CD4-positive, alpha-beta T cell treated with Interferon alpha-2 for 1 hour (primary cell): ENCODE data around the gene YEATS2.
"Not testable (repeated sequence)": the region's sequence is repeated elsewhere in the genome, so short reads cannot be mapped to it uniquely, and the experiment has no call there.

Source experiments
- DNase-seq, 2 donors: peaks; one replicate each; pipeline ENCODE4 v3.0.0-alpha.2; 2020 to 2022

Gene YEATS2

GRCh38 chr3:183697610-183698317 is at the start of gene YEATS2:
YEATS2 (plus strand) TSS chr3:183697797; CDS start chr3:183715163, 17,366 bp downstream.
- DNase-seq, result peak; percentile 64 to 83

DNA sequence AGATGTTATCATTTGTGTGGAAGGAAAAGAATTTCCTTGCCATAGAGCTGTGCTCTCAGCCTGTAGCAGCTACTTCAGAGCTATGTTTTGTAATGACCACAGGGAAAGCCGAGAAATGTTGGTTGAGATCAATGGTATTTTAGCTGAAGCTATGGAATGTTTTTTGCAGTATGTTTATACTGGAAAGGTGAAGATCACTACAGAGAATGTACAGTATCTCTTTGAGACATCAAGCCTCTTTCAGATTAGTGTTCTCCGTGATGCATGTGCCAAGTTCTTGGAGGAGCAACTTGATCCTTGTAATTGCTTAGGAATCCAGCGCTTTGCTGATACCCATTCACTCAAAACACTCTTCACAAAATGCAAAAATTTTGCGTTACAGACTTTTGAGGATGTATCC is 47.0 kb upstream of the YEATS2 start:
- DNase-seq, result no peak

DNA sequence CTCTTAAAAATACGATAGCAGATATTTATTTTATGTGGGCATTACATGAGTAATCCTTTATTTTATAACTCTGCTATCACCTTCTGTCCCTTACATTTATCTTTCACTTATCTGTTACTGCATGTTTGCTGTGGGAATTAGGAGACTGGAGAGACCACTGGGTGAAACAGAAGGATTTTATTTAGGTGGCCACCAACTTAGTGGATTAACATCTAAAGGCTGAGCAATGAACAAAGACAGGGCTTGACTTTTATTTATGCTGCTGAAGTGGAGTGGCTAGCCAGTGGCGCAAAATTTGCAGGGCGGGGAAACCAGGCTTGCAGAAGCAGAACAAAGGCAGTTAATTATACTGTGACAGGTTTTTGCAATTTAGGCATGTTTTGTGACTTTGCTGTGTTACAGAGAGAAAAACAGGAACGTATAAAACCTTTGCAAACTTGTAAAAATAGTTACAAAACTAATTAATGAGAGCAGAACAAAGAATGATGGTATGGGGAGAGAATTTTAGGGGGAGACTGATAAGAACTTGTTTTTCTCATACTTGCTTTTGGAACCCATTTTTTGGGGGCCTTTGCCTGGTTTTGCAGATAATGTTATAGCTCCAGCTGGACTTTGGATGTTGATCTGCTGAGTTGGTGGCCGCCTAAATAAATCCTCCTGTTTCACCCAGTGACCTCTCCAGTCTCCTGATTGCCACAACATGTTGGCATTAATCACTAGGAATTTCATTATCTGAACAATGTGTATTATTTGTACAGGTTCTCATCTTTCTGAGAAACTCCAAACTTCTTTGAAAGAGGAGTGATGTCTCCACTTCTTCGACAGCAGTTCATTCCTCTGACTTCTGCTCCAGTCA is 44.2 kb upstream of the YEATS2 start:
- DNase-seq, result peak in 1 of 2 donors; percentile 24

DNA sequence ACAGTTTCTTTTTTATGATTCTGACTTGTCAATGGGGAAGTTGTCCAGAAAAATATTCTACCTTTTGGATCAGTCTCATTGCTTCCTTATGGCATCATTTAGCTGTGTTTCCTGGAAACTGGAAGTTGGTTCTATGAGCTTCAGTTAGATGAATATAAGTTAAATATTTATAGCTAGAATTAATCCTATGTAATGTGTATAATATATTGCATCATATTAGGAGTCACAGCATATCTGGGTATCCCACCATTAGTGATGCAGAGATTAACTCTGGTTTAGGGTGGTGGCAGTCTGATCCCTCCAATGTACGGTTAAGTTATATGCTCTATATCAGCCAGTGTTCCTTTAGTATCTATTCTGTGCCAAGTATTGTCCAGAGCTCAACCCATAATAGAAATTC is 42.9 kb upstream of the YEATS2 start:
- no peak for DNase-seq

DNA sequence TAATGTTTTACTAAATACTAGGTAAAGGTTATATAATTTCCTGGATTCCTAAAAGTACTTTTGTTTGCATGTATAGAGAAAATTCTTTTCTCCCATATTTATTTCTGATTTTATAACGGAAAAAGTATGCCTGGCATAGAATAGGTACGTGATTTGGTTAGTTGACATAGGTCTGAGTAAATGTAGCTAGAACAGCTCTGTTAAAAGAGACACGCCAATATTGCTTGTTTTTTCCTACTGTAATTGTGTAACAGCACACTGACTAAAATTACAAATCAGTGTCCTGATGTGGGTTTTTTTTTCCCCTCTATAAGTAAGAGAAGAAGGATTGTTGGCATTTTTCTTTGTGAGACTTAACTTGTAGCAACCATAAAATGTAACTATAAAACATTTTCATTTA is 35.5 kb upstream of the YEATS2 start:
- DNase-seq, result no peak

- no peak for DNase-seq
Measured at GRCh38 chr3:183664913-183665381, 32.6 kb upstream of the YEATS2 start.

DNA sequence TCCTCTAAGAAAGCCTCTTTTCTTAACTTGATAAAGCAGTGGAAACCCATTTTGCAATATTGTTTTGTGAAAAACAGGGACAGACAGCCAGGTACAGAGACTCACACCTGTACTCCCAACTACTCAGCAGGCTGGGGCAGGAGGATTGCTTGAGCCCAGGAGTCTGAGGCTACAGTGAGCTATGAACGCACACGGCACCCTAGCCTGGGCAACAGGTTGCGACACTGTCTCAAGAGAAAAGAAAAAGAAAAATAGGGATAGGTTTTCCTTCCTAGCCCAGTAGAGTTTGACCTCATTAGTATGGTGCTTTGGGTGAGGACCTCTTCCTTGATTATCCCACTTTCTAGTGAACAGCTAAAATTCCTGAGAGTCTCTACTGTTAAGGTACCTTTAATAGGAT is 17.5 kb upstream of the YEATS2 start:
- no peak for DNase-seq

DNA sequence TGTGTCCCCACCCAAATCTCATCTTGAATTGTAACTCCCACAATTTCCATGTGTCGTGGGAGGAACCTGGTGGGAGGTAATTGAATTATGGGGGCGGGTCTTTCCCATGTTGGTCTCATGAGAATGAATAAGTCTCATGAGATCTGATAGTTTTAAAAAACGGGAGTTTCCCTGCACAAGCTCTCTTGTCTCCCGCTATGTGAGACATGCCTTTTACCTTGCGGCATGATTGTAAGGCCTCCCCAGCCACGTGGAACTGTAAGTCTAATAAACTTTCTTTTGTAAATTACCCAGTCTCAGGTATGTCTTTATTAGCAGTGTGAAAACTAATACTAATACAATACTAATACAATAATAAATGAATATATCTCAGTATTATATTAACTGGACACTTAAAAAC is 9.9 kb upstream of the YEATS2 start:
- DNase-seq, result no peak

DNA sequence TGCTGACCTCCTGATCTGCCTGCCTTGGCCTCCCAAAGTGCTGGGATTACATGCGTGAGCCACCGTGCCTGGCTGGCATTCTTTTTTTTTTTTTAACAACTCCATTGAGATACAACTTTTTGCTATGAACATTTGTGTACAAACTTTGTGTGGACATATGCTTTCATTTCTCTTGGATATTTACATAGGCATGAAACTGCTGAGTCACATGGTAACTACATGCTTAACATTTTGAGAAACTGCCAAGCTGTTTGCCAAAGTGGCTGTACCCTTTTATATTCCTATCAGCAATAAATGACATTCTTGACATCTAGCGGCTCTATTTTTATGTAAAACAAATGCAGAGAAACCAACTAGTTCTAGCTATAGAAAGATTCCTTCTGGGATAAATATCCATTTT is 8.7 kb upstream of the YEATS2 start:
- DNase-seq, result no peak

DNA sequence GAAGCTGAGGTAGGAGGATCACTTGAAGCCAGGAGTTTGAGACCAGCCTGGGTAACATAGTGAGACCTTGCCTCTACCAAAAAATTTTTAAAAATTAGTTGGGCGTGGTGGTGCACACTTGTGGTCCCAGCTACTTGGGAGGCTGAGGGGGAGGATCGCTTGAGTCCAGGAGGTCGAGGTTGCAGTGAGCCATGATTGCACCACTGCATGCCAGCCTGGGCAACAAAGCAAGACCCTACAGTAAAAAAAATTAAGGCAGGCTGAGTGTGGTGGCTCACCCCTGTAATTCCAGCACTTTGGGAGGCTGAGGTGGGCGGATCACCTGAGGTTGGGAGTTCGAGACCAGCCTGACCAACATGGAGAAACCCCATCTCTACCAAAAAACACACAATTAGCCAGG is 8.0 kb upstream of the YEATS2 start:
- DNase-seq, result not testable (repeated sequence)

GRCh38 chr3:183690402-183690995 is 7.1 kb upstream of the YEATS2 start:
- no peak for DNase-seq

- DNase-seq, result no peak
Measured at GRCh38 chr3:183692436-183692835, 5.2 kb upstream of the YEATS2 start.

DNA sequence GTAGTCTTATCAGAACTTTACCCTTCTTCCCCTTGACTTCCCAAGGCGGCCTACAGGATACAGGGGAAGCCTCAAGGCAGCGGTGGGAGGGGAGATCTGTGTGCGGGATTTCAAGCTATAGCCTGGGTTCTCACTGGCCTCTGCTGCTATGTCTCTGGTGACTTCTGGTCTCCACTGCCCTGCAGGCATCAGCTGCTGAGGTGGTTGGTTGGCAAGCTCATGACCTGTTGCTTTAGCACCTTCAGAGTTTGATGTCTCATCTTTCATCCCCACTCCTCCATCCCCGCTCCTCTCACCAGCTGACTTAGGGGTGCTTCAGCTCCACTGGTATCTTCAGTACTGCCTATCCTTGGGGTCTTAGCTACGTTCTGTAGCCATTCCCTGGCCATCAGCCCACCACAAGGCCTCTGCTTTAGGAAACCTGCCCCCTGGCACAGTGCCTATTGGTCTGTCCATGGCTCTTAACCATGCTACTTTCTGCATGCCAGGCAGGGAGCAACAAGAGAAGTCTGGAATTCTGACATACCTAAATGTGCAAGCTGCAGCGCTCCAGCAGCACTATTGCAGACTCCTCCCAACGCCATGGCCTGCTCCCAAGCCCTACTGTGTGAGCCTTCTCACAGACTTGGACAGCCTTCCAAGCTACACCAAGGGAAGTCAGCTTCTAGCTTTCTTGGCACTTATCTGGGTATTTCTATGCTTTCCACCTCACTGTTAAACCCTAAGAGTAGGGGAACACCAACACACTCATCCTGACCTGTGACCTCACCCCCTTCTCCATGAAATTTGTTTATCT is 1.8 kb upstream of the YEATS2 start:
- DNase-seq, result no peak

- no peak for DNase-seq
Measured at GRCh38 chr3:183697123-183697609, 431 bp upstream of the YEATS2 start.

GRCh38 chr3:183698318-183698751 is 738 bp downstream of the YEATS2 start:
- DNase-seq, result peak; percentile 32 to 63

DNA sequence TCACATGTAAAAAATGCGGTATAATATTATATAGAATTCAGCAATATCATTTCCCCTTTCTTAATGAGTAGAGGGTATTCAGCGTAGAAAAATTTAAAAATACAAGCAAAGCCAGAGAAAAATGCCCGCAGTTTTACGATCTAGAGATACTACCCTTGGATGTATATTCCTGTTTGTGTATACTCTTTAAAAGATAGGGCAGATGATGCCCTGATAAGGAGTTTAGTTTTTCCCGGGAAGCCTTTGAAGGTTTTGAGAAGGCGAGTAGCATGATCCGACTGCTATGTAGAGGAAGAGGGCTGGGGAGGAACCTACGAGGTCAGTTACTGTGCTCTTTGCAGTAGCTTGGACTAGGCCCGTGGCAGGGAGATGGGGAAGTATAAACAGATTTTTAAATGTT is 1.2 kb downstream of the YEATS2 start:
- peak; percentile 10 to 26 for DNase-seq

DNA sequence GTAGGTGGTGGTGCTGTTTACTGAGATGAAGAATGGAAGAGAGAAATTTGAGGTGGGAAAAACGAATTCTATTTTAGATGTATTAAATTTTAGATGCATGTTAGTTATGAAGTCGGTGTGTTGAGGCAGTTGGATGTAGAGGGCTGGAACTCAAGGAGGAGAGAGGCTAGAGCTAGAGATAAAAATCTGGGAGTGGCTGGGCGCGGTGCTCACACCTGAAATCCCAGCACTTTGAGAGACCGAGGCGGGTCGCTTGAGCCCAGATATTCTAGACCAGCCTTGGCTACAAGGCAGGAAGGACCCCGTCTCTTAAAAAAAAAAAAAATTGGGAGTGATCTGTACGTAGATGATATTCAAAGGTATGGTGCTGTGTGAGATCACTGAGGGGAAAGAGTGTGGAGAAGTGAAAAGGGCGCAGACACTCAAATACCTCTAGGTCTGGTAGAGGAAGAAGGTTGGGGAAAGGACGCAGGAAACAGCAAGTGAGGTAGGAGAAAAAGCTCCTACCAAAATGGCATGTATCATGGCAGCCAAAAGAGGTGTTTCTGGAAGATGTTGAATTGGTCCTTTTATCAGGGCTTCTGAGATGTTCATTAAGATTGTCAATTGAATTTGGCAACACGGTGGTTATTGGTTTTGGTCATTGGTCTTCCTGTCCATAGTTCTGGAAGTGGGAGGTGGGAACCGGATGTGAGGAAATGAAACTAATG is 1.8 kb downstream of the YEATS2 start:
- DNase-seq, result peak in 1 of 2 donors; percentile 16

GRCh38 chr3:183701744-183702143 is 4.1 kb downstream of the YEATS2 start:
- DNase-seq, result no peak

DNA sequence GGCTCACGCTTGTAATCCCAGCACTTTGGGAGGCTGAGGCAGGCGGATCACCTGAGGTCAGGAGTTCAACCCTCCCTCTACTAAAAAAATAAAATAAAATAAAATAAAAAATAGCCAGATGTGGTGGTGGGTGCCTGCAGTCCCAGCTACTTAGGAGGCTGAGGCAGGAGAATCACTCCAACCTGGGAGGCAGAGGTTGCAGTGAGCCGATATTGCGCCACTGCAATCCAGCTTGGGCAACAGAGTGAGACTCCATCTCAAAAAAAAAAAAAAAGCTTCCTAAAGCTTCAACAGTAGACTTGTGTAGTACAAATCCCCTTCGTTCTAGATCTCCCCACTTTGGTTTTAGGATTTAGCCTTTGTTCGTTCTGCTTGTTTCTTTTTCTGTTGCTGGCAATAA is 6.3 kb downstream of the YEATS2 start:
- not testable (repeated sequence) for DNase-seq

DNA sequence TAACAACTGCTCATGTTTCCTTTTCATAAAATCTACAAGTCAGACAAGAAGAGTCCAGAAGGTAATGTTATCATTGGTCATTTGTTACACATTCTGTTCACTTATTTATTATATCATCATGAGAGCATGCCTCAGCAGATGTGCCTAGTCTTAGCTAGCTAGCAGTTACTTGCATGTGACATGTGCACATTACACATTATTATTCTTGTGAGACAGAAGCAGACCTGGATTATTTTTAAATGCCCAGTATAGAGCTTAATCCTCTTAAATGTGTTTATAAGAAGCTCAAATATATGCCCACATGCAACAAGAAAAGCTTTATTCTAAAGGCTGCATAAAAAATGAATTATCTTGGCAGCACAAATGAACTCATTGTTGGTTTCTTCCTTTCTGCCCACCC is 12.6 kb downstream of the YEATS2 start:
- no peak for DNase-seq

DNA sequence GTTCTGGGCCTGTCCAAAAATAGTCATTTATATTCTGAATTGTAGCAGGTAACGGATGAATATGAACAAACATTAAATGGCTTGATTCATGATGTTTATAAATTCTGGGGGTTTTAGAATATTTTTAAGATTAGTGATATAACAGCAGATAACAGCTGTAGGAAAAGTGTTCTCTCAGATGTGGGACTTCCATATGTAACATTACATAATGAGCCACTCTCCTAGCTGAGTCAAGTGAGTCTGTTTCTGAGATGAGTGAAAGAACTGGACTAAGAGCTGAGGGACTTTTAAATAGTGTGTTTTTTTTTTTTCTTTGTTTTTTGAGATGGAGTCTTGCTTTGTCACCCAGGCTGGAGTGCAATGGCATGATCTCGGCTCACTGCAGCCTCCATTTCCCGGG is 13.9 kb downstream of the YEATS2 start:
- no peak for DNase-seq

DNA sequence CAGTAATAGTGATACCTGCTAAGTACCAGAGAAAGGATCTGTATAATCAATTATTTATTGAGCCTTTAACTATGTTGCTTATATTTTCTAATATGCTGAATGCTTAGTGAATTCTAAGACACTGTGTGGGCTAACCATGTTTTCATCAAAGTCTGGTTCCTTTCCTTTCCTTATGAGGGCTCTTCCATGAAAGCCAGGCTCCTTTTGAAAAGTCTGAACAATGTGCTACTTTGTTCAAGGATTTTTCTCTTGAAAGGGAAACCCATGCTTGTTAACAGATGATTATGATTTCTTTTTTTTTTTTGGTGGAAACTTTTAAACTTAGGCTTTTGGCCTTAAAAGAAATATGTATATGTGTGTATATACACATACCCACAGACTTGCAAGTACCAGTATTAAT is 17.0 kb downstream of the YEATS2 start:
- DNase-seq, result no peak
